ES-I3 (cell line): ENCODE measurements around the gene BPTF.
"Not testable (repeated sequence)": the region's sequence is repeated elsewhere in the genome, so short reads cannot be mapped to it uniquely, and the experiment has no call there.

ENCODE experiments used
- H3K36me3 ChIP-seq: 2 replicates; pipeline ENCODE4 v1.6.1; 2013; ENCODE audit warnings: mild to moderate bottlenecking, low read length, control low read depth, moderate library complexity; ENCODE audit not compliant: insufficient read depth
- H3K4me1 ChIP-seq: 2 replicates; pipeline ENCODE4 v1.6.1; 2013; ENCODE audit warnings: mild to moderate bottlenecking, control low read depth, low read length; ENCODE audit not compliant: insufficient read depth
- H3K9ac ChIP-seq: 2 replicates; pipeline ENCODE4 v1.6.1; 2013; ENCODE audit warnings: low read depth, mild to moderate bottlenecking, low read length, moderate library complexity
- H3K9me3 ChIP-seq: 2 replicates; pipeline ENCODE4 v1.6.1; 2013; ENCODE audit warnings: mild to moderate bottlenecking, low read length, moderate library complexity; ENCODE audit not compliant: control insufficient read depth, insufficient read depth

BPTF gene

GRCh38 chr17:67983383-67983688 lies 158.0 kb downstream of the BPTF start:
- Histone ChIP-seq H3K9ac (no peak overlapping the region), H3K4me1 (no peaks in the 10 kb centered on the region), H3K36me3 (no peaks in the 10 kb centered on the region), H3K9me3 (no peaks in the 10 kb centered on the region)

- Histone ChIP-seq H3K36me3 (0 out of 2 replicates have a peak, but pooled peaks cover 3% of the 10 kb centered on the region), H3K9ac (no peak overlapping the region), H3K4me1 (peaks cover 8% of the 10 kb centered on the region), H3K9me3 (no peaks in the 10 kb centered on the region)
Measured at GRCh38 chr17:67990909-67991308, 165.6 kb downstream of the BPTF start.

- no peaks in the 10 kb centered on the region for H3K9me3 ChIP-seq
- H3K4me1 ChIP-seq, result peaks cover 8% of the 10 kb centered on the region
- peak overlapping the region; percentile 96 for H3K9ac ChIP-seq
- H3K36me3 ChIP-seq, result 0 out of 2 replicates have a peak, but pooled peaks cover 3% of the 10 kb centered on the region
Measured at GRCh38 chr17:67992548-67993152, 167.3 kb downstream of the BPTF start.

GRCh38 chr17:67993153-67993997 lies 168.1 kb downstream of the BPTF start:
- 0 out of 2 replicates have a peak, but pooled peaks cover 3% of the 10 kb centered on the region for H3K36me3 ChIP-seq

GRCh38 chr17:67993998-67994361 lies 168.7 kb downstream of the BPTF start:
- no peaks in the 10 kb centered on the region for H3K9me3 ChIP-seq
- H3K36me3 ChIP-seq, result 0 out of 2 replicates have a peak, but pooled peaks cover 3% of the 10 kb centered on the region
- peak overlapping the region; percentile 96 for H3K9ac ChIP-seq
- H3K4me1 ChIP-seq, result peaks cover 8% of the 10 kb centered on the region

More at GRCh38 chr17:67993153-67993997, 168.1 kb downstream of the BPTF start:
- H3K9ac ChIP-seq, result peak overlapping the region; percentile 96
- no peaks in the 10 kb centered on the region for H3K9me3 ChIP-seq
- peaks cover 8% of the 10 kb centered on the region for H3K4me1 ChIP-seq

- Histone ChIP-seq H3K9ac (peak overlapping the region; percentile 84; the same call in 1 of the 2 replicates), H3K9me3 (no peaks in the 10 kb centered on the region)
Measured at GRCh38 chr17:67994817-67995569, 169.7 kb downstream of the BPTF start.

GRCh38 chr17:67995570-67996263 lies 170.4 kb downstream of the BPTF start:
- peak overlapping the region; percentile 84 for H3K9ac ChIP-seq
- no peaks in the 10 kb centered on the region for H3K9me3 ChIP-seq
- H3K4me1 ChIP-seq, result peaks cover 18% of the 10 kb centered on the region
- 0 out of 2 replicates have a peak, but pooled peaks cover 3% of the 10 kb centered on the region for H3K36me3 ChIP-seq

More at GRCh38 chr17:67994817-67995569, 169.7 kb downstream of the BPTF start:
- Histone ChIP-seq H3K4me1 (peaks cover 18% of the 10 kb centered on the region), H3K36me3 (0 out of 2 replicates have a peak, but pooled peaks cover 3% of the 10 kb centered on the region)

- H3K9ac ChIP-seq, result peak within 1 kb of the TSS; percentile 84
- H3K9me3 ChIP-seq, H3K36me3 ChIP-seq: not testable (repeated sequence)
- peaks cover 18% of the 10 kb centered on the region for H3K4me1 ChIP-seq
Measured at GRCh38 chr17:67996301-67997171, 171.2 kb downstream of the BPTF start, which contains the start of gene C17orf58. TSS of gene C17orf58 (minus strand) at chr17:67996469. CDS start at chr17:67996198, 271 bp downstream.

GRCh38 chr17:67998466-67998865 lies 173.2 kb downstream of the BPTF start:
- H3K9ac ChIP-seq, result no peak overlapping the region
- H3K4me1 ChIP-seq, result peaks cover 18% of the 10 kb centered on the region
- H3K9me3 ChIP-seq, result no peaks in the 10 kb centered on the region
- H3K36me3 ChIP-seq, result no peaks in the 10 kb centered on the region

GRCh38 chr17:67999291-67999911 lies 174.1 kb downstream of the BPTF start:
- no peak overlapping the region for H3K9ac ChIP-seq
- H3K36me3 ChIP-seq, result no peaks in the 10 kb centered on the region
- H3K4me1 ChIP-seq, result peaks cover 18% of the 10 kb centered on the region
- H3K9me3 ChIP-seq, result no peaks in the 10 kb centered on the region

- H3K9ac ChIP-seq, result no peak overlapping the region
- peaks cover 8% of the 10 kb centered on the region for H3K4me1 ChIP-seq
- no peaks in the 10 kb centered on the region for H3K9me3 ChIP-seq
- H3K36me3 ChIP-seq, result no peaks in the 10 kb centered on the region
Measured at GRCh38 chr17:68004201-68004600, 178.9 kb downstream of the BPTF start.

GRCh38 chr17:68006797-68007196 lies 181.5 kb downstream of the BPTF start:
- Histone ChIP-seq H3K36me3 (no peaks in the 10 kb centered on the region), H3K9ac (no peak overlapping the region), H3K4me1 (no peaks in the 10 kb centered on the region), H3K9me3 (no peaks in the 10 kb centered on the region)

- Histone ChIP-seq H3K4me1 (no peaks in the 10 kb centered on the region; the same call in 1 of the 2 replicates), H3K9me3 (no peaks in the 10 kb centered on the region), H3K9ac (peak overlapping the region; percentile 28; the same call in 1 of the 2 replicates), H3K36me3 (no peaks in the 10 kb centered on the region)
Measured at GRCh38 chr17:68011199-68011665, 185.9 kb downstream of the BPTF start.
